IMR-90 (cell line): Measurements from ENCODE around the gene FAM53B. TPM values are rescaled to one million over a fixed set of nuclear protein-coding genes. Genes with fewer than 3 reads are reported as not detected.

ENCODE experiments used
- ATAC-seq: fragments of 200-7000 bp; cut with Tn5 transposase; 2 replicates; pipeline ENCODE4 v1.9.1; 2020; ENCODE audit warnings: low read depth, mild to moderate bottlenecking, moderate library complexity
- BruUV-seq: library from RNA; stranded (reverse); fragments of 400-500 nt; replicated peaks from 2 replicates; lab custom pipeline; 2021; lab: Mats Ljungman, UMichigan
- CTCF ChIA-PET: fragments of 300-600 bp; formaldehyde crosslinking; extraction: SDS; loops from one replicate; lab custom pipeline; 2021; ENCODE audit warnings: antibody characterized with exemption; lab: Yijun Ruan, JAX
- POLR2A ChIA-PET: fragments of 300-600 bp; sonication (Branson Sonifier 250); formaldehyde crosslinking; loops from one replicate; lab custom pipeline; 2022; ENCODE audit warnings: antibody characterized with exemption; ENCODE audit not compliant: unreplicated experiment; lab: Charles Lee
- DNase-seq: peaks from one replicate; pipeline ENCODE4 v3.0.0; 2013
- H2AFZ ChIP-seq: replicated peaks from 2 replicates; pipeline ENCODE3; 2013; ENCODE audit warnings: low read length, mild to moderate bottlenecking; ENCODE audit not compliant: poor library complexity
- H2AK5ac ChIP-seq: 2 replicates; pipeline ENCODE4 v1.6.1; 2013; ENCODE audit warnings: low read depth, low read length, inconsistent platforms
- H2AK9ac ChIP-seq: replicated peaks from 2 replicates; pipeline ENCODE3; 2013; ENCODE audit warnings: mild to moderate bottlenecking, low read depth, low read length, moderate library complexity; ENCODE audit not compliant: poor library complexity
- H2BK120ac ChIP-seq: 2 replicates; pipeline ENCODE4 v1.6.1; 2013; ENCODE audit warnings: low read depth, low read length, inconsistent platforms
- H2BK15ac ChIP-seq: 3 replicates; pipeline ENCODE4 v1.6.1; 2013; ENCODE audit warnings: low read depth, low read length, inconsistent platforms
- H2BK20ac ChIP-seq: 2 replicates; pipeline ENCODE4 v1.6.1; 2013; ENCODE audit warnings: low read depth, mild to moderate bottlenecking, inconsistent platforms, low read length, moderate library complexity
- H2BK5ac ChIP-seq: 2 replicates; pipeline ENCODE4 v1.6.1; 2013; ENCODE audit warnings: mild to moderate bottlenecking, low read depth, low read length, inconsistent platforms; ENCODE audit not compliant: poor library complexity, severe bottlenecking
- H3K14ac ChIP-seq: replicated peaks from 2 replicates; pipeline ENCODE4 v1.6.1; 2013; ENCODE audit warnings: low read depth, low read length, inconsistent platforms
- H3K18ac ChIP-seq: 2 replicates; pipeline ENCODE4 v1.6.1; 2013; ENCODE audit warnings: low read depth, low read length, control low read depth
- H3K23ac ChIP-seq: 2 replicates; pipeline ENCODE4 v1.6.1; 2013; ENCODE audit warnings: low read depth, low read length, inconsistent platforms
- H3K27ac ChIP-seq: 2 replicates; pipeline ENCODE4 v1.5.1; 2013; ENCODE audit warnings: mild to moderate bottlenecking, control low read depth, low read length; ENCODE audit not compliant: insufficient read depth
- H3K27me3 ChIP-seq: 2 replicates; pipeline ENCODE4 v1.6.1; 2013; ENCODE audit warnings: low read length; ENCODE audit not compliant: control insufficient read depth, insufficient read depth
- H3K36me3 ChIP-seq: 2 replicates; pipeline ENCODE4 v1.6.1; 2013; ENCODE audit warnings: low read length, mixed read lengths; ENCODE audit not compliant: control insufficient read depth, insufficient read depth
- H3K4ac ChIP-seq: 2 replicates; pipeline ENCODE4 v1.6.1; 2013; ENCODE audit warnings: low read depth, low read length, inconsistent platforms
- H3K4me1 ChIP-seq: 2 replicates; pipeline ENCODE4 v1.6.1; 2013; ENCODE audit warnings: low read length, mixed read lengths; ENCODE audit not compliant: control insufficient read depth, insufficient read depth
- H3K4me2 ChIP-seq: 2 replicates; pipeline ENCODE4 v1.6.1; 2013; ENCODE audit warnings: low read depth, mild to moderate bottlenecking, control low read depth, low read length, moderate library complexity
- H3K4me3 ChIP-seq: 2 replicates; pipeline ENCODE4 v1.5.1; 2013; ENCODE audit warnings: low read depth, mild to moderate bottlenecking, control low read depth, low read length, moderate library complexity; ENCODE audit not compliant: insufficient read depth
- H3K56ac ChIP-seq: 2 replicates; pipeline ENCODE4 v1.6.1; 2013; ENCODE audit warnings: low read length, inconsistent platforms; ENCODE audit not compliant: insufficient read depth; ENCODE audit errors: extremely low read depth
- H3K79me1 ChIP-seq, 2 experiments: 2 replicates each; pipeline ENCODE4 v1.6.1; 2013; ENCODE audit warnings: low read length in 2 of 2, inconsistent platforms in 1 of 2, low read depth in 1 of 2
- H3K9ac ChIP-seq: 2 replicates; pipeline ENCODE4 v1.6.1; 2013; ENCODE audit warnings: low read depth, low read length, control low read depth
- H3K9me1 ChIP-seq: 2 replicates; pipeline ENCODE4 v1.6.1; 2013; ENCODE audit warnings: low read length, inconsistent platforms; ENCODE audit not compliant: insufficient read depth
- H3K9me3 ChIP-seq: 2 replicates; pipeline ENCODE4 v1.6.1; 2013; ENCODE audit warnings: low read length; ENCODE audit not compliant: control insufficient read depth, insufficient read depth
- H4K20me1 ChIP-seq: 2 replicates; pipeline ENCODE4 v1.6.1; 2013; ENCODE audit warnings: low read length, inconsistent platforms; ENCODE audit not compliant: insufficient read depth
- H4K5ac ChIP-seq: 2 replicates; pipeline ENCODE4 v1.6.1; 2013; ENCODE audit warnings: mild to moderate bottlenecking, low read depth, low read length, control low read depth
- H4K8ac ChIP-seq, 2 experiments: 2 replicates each; pipeline ENCODE4 v1.6.1; 2013; ENCODE audit warnings: low read depth in 2 of 2, low read length in 2 of 2, control low read depth in 1 of 2, inconsistent platforms in 1 of 2
- H4K91ac ChIP-seq: 2 replicates; pipeline ENCODE4 v1.6.1; 2013; ENCODE audit warnings: low read depth, low read length, inconsistent platforms; ENCODE audit not compliant: insufficient read depth
- BHLHE40 ChIP-seq: fragments of 150-350 bp; IDR thresholded peaks from 2 replicates; pipeline ENCODE4 v1.6.1; 2016; ENCODE audit warnings: mild to moderate bottlenecking, low read depth, low read length
- MXI1 ChIP-seq: IDR thresholded peaks from 2 replicates; pipeline ENCODE4 v1.6.1; 2012; ENCODE audit warnings: low read depth, mild to moderate bottlenecking, low read length, moderate library complexity, borderline replicate concordance
- POLR2A ChIP-seq: IDR thresholded peaks from 2 replicates; pipeline ENCODE4 v1.6.1; 2012; ENCODE audit warnings: mild to moderate bottlenecking, low read depth, low read length
- SMC3 ChIP-seq: fragments of 150-350 bp; IDR thresholded peaks from 2 replicates; pipeline ENCODE4 v1.6.1; 2016; ENCODE audit warnings: low read depth, mild to moderate bottlenecking, antibody characterized with exemption, low read length, moderate library complexity
- WGBS, 2 experiments: methylation state at CpG; one replicate each; pipeline versions ENCODE4 v1.1.5 to v1.1.7; 2013; ENCODE audit warnings: missing lambda C conversion rate in 2 of 2; ENCODE audit not compliant: insufficient read length in 1 of 2; ENCODE audit errors: extremely low coverage in 2 of 2; 5-methylcytosine and 5-hydroxymethylcytosine counted together
- dilution Hi-C: fragments of 300-500 bp; cut with HindIII; formaldehyde crosslinking; loops from one replicate; pipeline ENCODE4 v1.14.3; 2018; ENCODE audit warnings: low sequenced_read_pairs; ENCODE audit not compliant: unreplicated experiment
- in situ Hi-C: fragments of 300-500 bp; cut with MboI; formaldehyde crosslinking; loops from 3 replicates; pipeline ENCODE4 v1.14.3; 2019; ENCODE audit warnings: low sequenced_read_pairs, inconsistent platforms, mixed read lengths
- intact Hi-C: fragments of 100-400 bp; cut with micrococcal nuclease; formaldehyde crosslinking; loops from 2 replicates; pipeline ENCODE4 v1.10.0; 2022
- polyA plus RNA-seq, 3 experiments: library from polyadenylated mRNA; depleted of rRNA; stranded (reverse); fragments of >200 nt; gene quantifications; 2 replicates each; pipeline ENCODE4 v1.2.3, GENCODE V29; 2012; ENCODE audit warnings: low replicate concordance in 1 of 3
- total RNA-seq: library from RNA; depleted of rRNA; stranded (reverse); fragments of >200 nt; gene quantifications from 2 replicates; pipeline ENCODE4 v1.2.3, GENCODE V29; 2012
- TF ChIP-seq, protein P1 (sequence below): fragments of 150-350 bp; IDR thresholded peaks from 2 replicates; pipeline ENCODE4 v1.6.1; 2017; ENCODE audit warnings: mild to moderate bottlenecking, antibody characterized with exemption, low read length, low read depth

The FAM53B gene
- total and polyA plus RNA-seq, 2 of the 4 experiments (the other 2 are of a cell fraction): 3.8 to 5.7 TPM

DNA sequence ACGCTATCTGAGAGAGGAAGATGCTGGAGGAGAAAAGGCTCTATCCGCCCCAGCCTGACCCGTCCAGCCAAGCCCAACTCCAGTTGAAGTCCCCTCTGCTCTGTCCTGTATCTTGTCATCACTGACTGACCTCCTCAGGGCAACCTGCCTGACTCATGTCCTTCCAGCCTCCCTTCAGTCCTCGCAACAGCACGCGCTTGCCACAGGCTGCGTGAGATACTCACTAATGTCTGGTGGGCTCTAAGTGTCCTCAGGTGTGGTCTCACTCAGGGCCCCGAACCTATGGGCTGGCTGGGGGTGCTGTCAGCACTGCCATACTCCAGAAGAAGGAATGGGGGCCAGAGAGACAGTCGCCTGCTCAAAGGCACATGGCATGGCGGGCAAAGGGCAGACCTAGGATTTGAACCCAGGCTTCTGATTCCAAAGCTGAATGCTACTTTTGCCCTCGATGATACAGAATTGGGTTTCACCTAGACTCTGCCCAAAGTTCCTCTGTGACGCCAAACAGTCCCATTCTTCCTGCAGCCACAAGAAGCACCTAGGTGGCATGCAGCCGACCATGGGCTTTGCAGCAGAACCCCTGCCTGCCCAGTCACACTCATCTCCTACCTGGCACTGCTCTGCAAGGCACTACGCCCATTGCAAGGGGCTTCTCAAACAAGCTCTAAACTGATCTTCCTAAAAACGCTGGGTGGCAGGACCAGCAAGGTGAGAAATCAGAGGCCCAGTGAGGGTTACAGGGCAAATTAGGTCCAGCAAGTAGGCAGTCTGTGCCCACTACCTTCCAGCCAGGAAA lies 8.5 kb downstream of the FAM53B start (continued):
- TF ChIP-seq MXI1: no peak

DNA sequence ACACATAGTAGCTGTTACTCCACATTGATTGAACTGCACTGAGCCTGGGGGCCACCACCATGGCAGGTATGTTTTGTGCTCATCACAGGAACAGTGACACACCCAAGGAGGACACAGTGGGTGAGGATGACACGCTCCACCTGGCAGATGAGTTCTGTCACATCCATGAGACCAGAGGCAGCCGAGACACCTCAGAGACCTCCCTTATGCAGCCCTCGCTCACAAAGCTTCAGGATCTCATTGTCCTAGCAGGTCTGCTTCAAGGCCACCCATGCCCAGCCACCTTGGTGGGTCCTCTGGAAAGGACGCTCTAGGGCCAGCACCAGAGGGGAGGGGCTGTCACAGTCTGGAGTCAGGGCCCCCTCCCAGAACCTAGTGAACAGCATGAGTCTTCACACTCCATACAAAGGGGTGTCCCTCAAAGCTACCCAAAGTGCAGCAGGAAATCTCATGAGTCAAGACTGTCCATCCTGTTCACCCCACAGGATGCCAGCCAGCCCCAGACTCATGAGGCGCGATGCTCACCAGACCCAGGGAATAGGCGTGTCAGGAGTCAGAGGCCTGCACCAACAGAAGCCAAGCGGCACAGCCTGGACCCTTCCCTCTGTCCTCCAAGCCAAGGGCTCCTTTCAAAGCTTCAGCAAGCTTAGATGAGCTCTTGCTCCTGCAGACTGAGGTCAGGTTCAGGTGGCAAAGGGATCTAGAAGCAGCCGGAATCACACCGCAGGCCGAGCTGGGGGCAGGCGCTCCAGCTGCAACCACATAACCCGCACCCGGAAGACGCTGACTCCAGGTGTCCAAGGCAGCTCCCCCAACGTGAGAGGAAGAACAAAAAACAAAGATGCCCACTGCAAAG lies 9.6 kb downstream of the FAM53B start:
- Histone ChIP-seq H4K8ac (no peak overlapping the region), H2AK9ac (no peak overlapping the region), H2BK120ac (no peak overlapping the region), H3K9ac (no peak overlapping the region), H3K36me3 (0 out of 2 replicates have a peak, but pooled peaks cover 1% of the 10 kb centered on the region), H3K4me3 (no peak overlapping the region), H3K18ac (no peak overlapping the region), H3K27me3 (no peaks in the 10 kb centered on the region), H2BK5ac (no peak overlapping the region), H3K14ac (no peak overlapping the region), H4K91ac (no peak overlapping the region), H4K5ac (no peak overlapping the region), H3K56ac (no peak overlapping the region), H3K27ac (no peak overlapping the region), H3K9me1 (peaks cover 4% of the 10 kb centered on the region; the same call in 1 of the 2 replicates), H3K4ac (no peak overlapping the region), H3K4me1 (peaks cover 18% of the 10 kb centered on the region), H2BK15ac (no peak overlapping the region), H3K23ac (no peak overlapping the region), H2BK20ac (no peak overlapping the region), H3K79me1 (peaks cover 3 to 33% of the 10 kb centered on the region in 2 experiments; a peak in 3 of 4 replicates), H2AFZ (no peak overlapping the region), H3K4me2 (no peak overlapping the region), H2AK5ac (no peak overlapping the region), H3K9me3 (no peaks in the 10 kb centered on the region), H4K20me1 (peaks cover 17% of the 10 kb centered on the region)
- no peak for DNase-seq
- in situ Hi-C loops: no loop called here
- intact Hi-C loops: no loop called here
- 96% methylated on average over 7 of the region's 16 CpGs; no CpG with 5 or more reads in 1 of the 2 experiments for WGBS, 2 experiments
- ATAC-seq: no peak
- TF ChIP-seq SMC3 (no peak), POLR2A (no peak), BHLHE40 (no peak)
- TF ChIP-seq, protein P1, sequence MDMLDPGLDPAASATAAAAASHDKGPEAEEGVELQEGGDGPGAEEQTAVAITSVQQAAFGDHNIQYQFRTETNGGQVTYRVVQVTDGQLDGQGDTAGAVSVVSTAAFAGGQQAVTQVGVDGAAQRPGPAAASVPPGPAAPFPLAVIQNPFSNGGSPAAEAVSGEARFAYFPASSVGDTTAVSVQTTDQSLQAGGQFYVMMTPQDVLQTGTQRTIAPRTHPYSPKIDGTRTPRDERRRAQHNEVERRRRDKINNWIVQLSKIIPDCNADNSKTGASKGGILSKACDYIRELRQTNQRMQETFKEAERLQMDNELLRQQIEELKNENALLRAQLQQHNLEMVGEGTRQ: no peak
- ChIA-PET POLR2A (no interaction called here), CTCF (no interaction called here)
- dilution Hi-C loops: no loop called here
- no TSS peak for BruUV-seq
